ENCODE measurements around the gene ATXN7L1. TPM values are rescaled to one million over a fixed set of nuclear protein-coding genes. Genes with fewer than 3 reads are reported as not detected.
A peak's percentile ranks its signal among the peaks of the same experiment; 100 is the strongest.

ATXN7L1 gene
- total RNA-seq, 1 donor from 2014 or later, result 8.5 TPM

DNA sequence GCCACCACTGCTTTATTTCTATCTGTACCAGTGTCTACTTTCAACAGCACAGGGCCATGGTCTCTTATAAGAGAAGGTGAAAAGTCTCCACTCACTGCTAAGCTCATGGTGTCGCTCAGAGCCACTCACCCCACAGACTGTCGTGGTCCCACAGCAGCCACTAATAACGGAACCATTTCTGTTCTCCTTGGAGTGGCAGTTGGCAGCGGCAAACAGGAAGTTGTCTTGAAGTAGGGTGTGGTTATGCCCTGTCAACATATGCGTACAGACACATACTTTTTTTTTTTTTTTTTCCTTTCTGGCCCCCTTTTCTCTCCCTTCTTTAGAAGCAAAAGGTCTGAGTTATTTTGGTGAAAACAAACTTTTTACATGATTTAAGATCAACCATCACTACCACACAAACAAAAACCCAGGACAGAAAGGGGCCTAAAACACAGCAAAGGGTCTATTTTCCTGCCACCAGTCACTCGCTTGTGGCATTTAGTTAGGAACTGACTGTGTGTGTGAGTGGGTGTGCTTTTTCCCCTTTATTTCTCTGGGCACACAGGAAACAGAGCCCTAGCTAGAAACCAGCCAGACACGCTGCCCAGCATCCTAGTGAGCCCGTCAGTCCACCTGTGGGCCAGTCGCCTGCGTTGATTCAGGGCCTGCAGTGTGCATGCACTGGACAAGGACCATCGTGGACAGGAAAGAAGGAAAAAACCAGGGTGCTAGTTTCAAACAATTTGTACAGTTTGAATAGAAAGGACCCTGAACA lies 198.4 kb downstream of the ATXN7L1 start:
- H3K4me3 Mint-ChIP-seq, result peak overlapping the region; percentile 89
- DNase-seq (ENCODE audit: low spot score), result peak; percentile 60
- peaks cover 64% of the 10 kb centered on the region for H3K4me1 Mint-ChIP-seq (ENCODE audit: low read depth)
- H3K36me3 Mint-ChIP-seq (ENCODE audit: low read depth), result peaks cover 9% of the 10 kb centered on the region
- no peaks in the 10 kb centered on the region for H3K9me3 Mint-ChIP-seq
- H3K27me3 Mint-ChIP-seq (ENCODE audit: insufficient read depth), result peaks cover 1% of the 10 kb centered on the region
- intact Hi-C loops (cut with micrococcal nuclease), result loop anchor here (1.0 to 5.0 kb wide), 6 partner anchors 13 to 434 kb away; partner anchors contain the start of genes PUS7 and SYPL1
- H3K27ac Mint-ChIP-seq, result peak overlapping the region; percentile 93

DNA sequence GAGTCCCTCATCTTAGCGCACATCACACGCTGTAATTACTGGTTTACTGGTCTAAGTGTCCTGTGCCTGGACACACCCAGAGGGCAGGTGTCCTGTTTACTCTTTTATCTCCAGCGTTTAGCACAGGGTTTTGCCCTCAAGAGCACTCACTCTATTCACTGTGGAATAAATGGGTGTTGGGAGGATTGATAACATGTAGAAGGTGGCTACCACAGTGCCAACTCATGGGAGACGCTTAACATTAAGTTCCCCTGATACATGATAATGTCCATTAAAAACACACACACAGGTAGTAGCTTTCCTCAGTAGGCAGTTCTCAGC lies 199.0 kb downstream of the ATXN7L1 start:
- no peak for DNase-seq (ENCODE audit: low spot score)
- H3K36me3 Mint-ChIP-seq (ENCODE audit: low read depth), result peaks cover 9% of the 10 kb centered on the region
- H3K4me3 Mint-ChIP-seq, result peak overlapping the region; percentile 89
- H3K27ac Mint-ChIP-seq, result peak overlapping the region; percentile 93
- peaks cover 64% of the 10 kb centered on the region for H3K4me1 Mint-ChIP-seq (ENCODE audit: low read depth)
- H3K9me3 Mint-ChIP-seq, result no peaks in the 10 kb centered on the region
- intact Hi-C loops (cut with micrococcal nuclease), result loop anchor here (5.0 kb wide), 2 partner anchors 155 to 435 kb away; partner anchors contain the start of genes PUS7 and SYPL1
- peaks cover 1% of the 10 kb centered on the region for H3K27me3 Mint-ChIP-seq (ENCODE audit: insufficient read depth)

DNA sequence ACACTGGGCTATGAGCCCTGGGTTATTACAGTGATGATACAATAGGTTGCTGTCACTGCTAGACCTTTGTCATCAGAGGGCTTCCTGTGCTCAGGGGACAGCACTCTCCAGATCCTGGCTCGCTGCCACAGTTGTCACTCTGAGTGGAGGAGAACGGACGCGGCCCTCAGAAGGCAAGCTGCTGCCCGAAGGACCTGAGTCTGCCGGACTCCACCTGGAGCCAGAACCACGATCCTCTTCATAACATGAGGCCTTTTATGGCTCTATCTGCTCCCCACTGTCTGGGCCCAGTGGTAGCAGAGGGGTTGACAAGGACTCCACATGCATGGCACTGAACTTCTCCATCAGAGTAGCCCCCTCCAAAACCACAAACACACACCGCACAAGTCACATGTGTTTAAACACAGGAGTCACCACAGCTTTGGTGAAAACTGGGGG lies 200.4 kb downstream of the ATXN7L1 start:
- Mint-ChIP-seq H3K36me3 (ENCODE audit: low read depth) (peaks cover 9% of the 10 kb centered on the region), H3K27me3 (ENCODE audit: insufficient read depth) (peaks cover 1% of the 10 kb centered on the region), H3K4me3 (peak overlapping the region; percentile 45), H3K27ac (peak overlapping the region; percentile 41), H3K9me3 (no peaks in the 10 kb centered on the region), H3K4me1 (ENCODE audit: low read depth) (peaks cover 64% of the 10 kb centered on the region)
- intact Hi-C loops (cut with micrococcal nuclease), result loop anchor here (5.0 kb wide), 2 partner anchors 154 to 436 kb away; partner anchors contain the start of genes PUS7 and SYPL1
- DNase-seq (ENCODE audit: low spot score), result peak; percentile 11

DNA sequence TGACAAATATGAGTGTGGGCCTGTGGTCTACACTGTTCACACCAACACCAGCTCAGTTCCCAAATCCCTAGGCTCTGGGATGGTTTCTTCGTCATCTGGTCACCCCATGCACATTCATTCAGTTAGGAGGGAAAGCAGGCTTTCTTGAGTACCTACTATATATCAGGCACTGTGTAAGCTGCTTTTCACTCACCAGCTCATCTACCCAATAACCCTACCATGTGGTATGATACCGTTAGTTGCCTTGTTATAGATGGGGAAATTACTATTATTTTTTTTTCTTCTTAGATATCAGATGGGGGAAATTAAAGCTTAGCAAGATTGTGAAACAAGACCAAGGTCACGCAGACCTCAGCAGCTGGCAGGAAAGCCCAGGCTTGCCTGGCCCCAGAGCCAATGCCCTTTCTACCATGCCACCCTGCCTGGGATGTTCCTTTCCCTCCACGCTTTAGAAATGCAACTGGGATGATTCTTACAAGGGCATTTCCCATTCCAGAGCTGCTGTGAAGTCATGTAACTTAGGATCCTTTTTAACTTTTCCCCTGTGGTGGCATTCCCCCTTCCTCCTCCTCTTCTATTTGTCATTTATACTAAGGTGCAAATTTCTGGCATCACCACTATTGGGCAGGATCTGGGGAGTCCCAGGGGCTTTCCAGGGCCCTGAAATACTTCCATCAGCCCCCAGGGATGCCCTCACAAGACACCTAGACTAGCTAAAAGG lies 202.0 kb downstream of the ATXN7L1 start:
- Mint-ChIP-seq H3K27ac (peak overlapping the region; percentile 58), H3K9me3 (no peaks in the 10 kb centered on the region), H3K36me3 (ENCODE audit: low read depth) (peaks cover 9% of the 10 kb centered on the region), H3K4me3 (no peak overlapping the region), H3K27me3 (ENCODE audit: insufficient read depth) (peaks cover 1% of the 10 kb centered on the region), H3K4me1 (ENCODE audit: low read depth) (peaks cover 62% of the 10 kb centered on the region)
- DNase-seq (ENCODE audit: low spot score), result no peak
- intact Hi-C loops (cut with micrococcal nuclease), result no loop called here

DNA sequence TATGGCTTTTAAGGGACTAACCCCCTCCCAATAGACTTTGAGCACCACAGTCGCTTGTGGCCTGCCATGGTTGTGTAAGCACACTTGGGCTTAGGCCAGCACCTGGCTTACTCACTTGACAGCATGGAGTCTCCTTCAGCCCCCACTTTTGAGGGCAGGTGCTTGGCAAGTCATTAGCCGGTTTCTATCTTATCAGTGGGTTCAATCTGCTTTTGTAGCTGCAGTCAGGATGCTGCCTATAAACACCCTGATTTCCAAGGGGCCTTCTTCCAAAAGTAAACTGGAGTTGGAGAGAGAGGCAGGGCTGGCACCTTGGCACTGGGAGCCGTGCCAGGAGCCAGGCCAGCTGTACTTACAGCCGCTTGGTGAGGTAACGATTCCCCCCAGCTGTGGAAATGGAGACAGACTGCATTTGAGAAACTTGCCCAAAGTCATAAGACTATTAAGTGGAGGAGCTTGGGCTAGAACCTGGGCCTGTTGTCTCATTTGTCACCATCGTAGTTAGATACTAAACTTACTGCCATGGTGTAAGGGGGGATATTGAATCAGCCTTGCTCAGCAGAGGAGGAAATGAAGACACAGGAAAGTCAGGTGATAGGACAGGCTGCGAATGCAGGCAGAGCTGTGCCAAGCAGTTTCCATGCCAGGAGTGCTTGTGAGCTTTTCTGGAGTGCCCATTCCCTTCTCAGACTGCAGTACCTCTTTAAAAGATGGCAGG lies 202.9 kb downstream of the ATXN7L1 start:
- Mint-ChIP-seq H3K27me3 (ENCODE audit: insufficient read depth) (peaks cover 1% of the 10 kb centered on the region), H3K4me1 (ENCODE audit: low read depth) (peaks cover 53% of the 10 kb centered on the region), H3K36me3 (ENCODE audit: low read depth) (peaks cover 6% of the 10 kb centered on the region), H3K4me3 (no peak overlapping the region), H3K9me3 (no peaks in the 10 kb centered on the region), H3K27ac (no peak overlapping the region)
- intact Hi-C loops (cut with micrococcal nuclease), result no loop called here
- DNase-seq (ENCODE audit: low spot score), result no peak

DNA sequence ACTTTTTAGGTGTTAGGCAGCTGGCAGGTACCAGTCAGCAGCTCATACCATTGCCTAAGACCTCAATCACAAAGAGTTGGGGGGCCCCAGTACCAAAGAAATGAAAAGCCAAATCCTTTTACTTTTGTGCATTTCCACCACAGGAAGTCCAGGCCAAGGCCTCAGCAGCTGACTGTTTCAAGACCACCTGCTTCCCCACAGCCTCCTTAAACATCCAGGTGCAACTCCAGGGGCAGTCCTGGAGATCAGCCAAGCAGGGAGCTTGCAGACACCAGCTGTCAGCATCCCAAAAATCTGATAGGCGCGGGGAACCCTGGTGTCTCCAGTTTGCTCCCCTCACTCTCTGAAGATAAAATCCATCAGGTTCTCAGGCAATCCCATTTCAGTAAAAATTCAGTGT lies 203.6 kb downstream of the ATXN7L1 start:
- intact Hi-C loops (cut with micrococcal nuclease), result no loop called here
- H3K27ac Mint-ChIP-seq, result no peak overlapping the region
- H3K4me3 Mint-ChIP-seq, result no peak overlapping the region
- H3K36me3 Mint-ChIP-seq (ENCODE audit: low read depth), result peaks cover 3% of the 10 kb centered on the region
- DNase-seq (ENCODE audit: low spot score), result no peak
- no peaks in the 10 kb centered on the region for H3K9me3 Mint-ChIP-seq
- H3K4me1 Mint-ChIP-seq (ENCODE audit: low read depth), result peaks cover 46% of the 10 kb centered on the region
- H3K27me3 Mint-ChIP-seq (ENCODE audit: insufficient read depth), result peaks cover 1% of the 10 kb centered on the region

DNA sequence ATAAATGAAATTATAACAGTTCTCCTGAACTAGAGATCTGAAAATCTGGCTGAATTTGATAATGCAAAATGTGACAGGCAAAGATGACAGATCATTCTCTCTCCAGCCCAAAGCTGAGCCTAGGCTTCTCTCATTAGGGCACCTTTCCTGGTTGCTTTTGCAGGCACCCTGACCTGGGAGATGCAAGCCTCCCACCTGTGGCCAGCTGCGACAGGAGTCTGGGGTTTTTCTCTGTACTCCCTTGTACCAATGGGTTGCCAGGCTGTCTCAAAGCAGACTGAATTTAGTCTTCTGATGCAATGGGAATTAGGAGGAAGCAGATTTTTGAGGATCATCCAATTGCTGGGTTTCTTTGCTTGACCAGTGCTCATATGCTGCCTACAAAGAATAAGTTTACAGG lies 210.1 kb downstream of the ATXN7L1 start:
- H3K36me3 Mint-ChIP-seq (ENCODE audit: low read depth), result peaks cover 19% of the 10 kb centered on the region
- no peaks in the 10 kb centered on the region for H3K27me3 Mint-ChIP-seq (ENCODE audit: insufficient read depth)
- no peaks in the 10 kb centered on the region for H3K4me1 Mint-ChIP-seq (ENCODE audit: low read depth)

DNA sequence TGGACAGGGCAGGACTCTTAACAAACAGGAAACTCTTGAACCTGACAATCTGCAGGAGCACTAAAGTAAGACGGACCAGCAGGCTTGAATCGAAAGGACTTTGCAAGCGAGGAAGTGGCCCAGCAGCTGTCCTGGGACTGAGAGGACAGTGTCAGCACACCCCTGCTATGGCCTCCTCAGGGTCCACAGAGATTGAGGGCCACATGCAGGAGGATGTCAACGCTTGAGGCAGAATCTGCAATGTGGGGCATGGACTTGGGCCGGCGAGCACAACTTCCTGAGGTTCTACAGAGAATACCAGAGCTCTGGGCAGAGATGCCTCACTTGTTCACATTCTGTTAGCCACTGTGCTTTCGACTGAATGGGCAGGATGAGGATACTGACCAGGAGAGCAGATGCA lies 210.7 kb downstream of the ATXN7L1 start:
- H3K4me3 Mint-ChIP-seq, result no peak overlapping the region
- H3K27ac Mint-ChIP-seq, result no peak overlapping the region
- H3K4me1 Mint-ChIP-seq (ENCODE audit: low read depth), result no peaks in the 10 kb centered on the region
- intact Hi-C loops (cut with micrococcal nuclease), result no loop called here
- no peak for DNase-seq (ENCODE audit: low spot score)
- H3K36me3 Mint-ChIP-seq (ENCODE audit: low read depth), result peaks cover 24% of the 10 kb centered on the region
- no peaks in the 10 kb centered on the region for H3K9me3 Mint-ChIP-seq
- H3K27me3 Mint-ChIP-seq (ENCODE audit: insufficient read depth), result no peaks in the 10 kb centered on the region

More for the DNA sequence above, 210.1 kb downstream of the ATXN7L1 start:
- no peak for DNase-seq (ENCODE audit: low spot score)
- intact Hi-C loops (cut with micrococcal nuclease), result no loop called here
- Mint-ChIP-seq H3K9me3 (no peaks in the 10 kb centered on the region), H3K27ac (no peak overlapping the region), H3K4me3 (no peak overlapping the region)

DNA sequence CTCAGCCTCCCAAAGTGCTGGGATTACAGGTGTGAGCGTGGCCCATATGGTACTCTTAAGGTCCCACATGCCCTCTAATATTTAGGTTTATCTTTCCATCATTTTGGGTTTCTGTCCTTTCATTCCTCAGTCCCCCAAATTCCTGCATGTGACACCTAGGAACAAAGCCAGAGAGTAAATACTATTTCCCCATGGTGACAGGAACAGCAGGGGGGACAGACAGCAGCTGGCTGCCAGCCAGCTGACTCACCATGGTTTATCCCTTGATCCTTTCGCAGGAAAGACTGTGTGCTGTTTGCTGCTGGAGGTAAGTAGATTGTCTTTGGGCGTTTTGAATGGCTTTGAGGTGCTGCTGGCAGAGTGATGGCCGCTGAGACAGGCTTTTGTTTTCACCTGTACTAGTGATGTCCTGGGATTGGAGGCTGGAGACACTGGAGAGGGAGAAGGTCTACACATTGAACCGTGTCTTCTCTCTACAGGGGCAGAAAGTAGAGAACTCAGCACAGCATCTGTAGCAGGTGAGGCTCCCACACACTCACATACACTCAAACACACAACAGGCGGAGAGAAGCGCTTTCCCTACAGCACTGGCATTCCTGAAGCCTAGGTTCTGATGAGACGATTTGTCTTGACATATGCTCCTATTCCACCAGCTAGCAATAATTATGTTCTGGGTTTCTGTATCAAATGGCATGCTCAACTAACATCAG lies 211.4 kb downstream of the ATXN7L1 start:
- DNase-seq (ENCODE audit: low spot score), result no peak
- H3K4me1 Mint-ChIP-seq (ENCODE audit: low read depth), result no peaks in the 10 kb centered on the region
- no peak overlapping the region for H3K27ac Mint-ChIP-seq
- H3K9me3 Mint-ChIP-seq, result no peaks in the 10 kb centered on the region
- H3K27me3 Mint-ChIP-seq (ENCODE audit: insufficient read depth), result no peaks in the 10 kb centered on the region
- intact Hi-C loops (cut with micrococcal nuclease), result no loop called here
- H3K36me3 Mint-ChIP-seq (ENCODE audit: low read depth), result peaks cover 28% of the 10 kb centered on the region
- H3K4me3 Mint-ChIP-seq, result no peak overlapping the region

DNA sequence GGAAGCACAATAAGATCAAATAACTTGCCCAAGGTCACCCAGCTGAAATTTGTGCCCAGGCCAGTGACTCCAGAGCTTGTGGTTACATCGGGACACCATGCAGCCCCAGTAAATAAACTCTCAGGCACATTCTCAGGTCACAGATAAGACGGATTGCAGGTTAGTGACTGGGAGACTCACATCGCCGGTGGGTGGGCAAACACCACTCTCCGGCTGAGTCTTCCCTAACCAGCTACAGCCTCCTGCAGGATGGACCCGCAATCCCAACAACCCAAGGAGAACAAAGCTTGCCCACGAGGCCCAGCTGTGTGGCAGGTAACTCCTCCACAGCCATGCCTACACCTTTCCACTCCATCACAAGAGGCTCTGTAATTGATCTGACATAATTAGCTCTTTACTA lies 213.4 kb downstream of the ATXN7L1 start:
- intact Hi-C loops (cut with micrococcal nuclease), result no loop called here
- DNase-seq (ENCODE audit: low spot score), result no peak
- H3K4me3 Mint-ChIP-seq, result no peak overlapping the region
- peaks cover 37% of the 10 kb centered on the region for H3K36me3 Mint-ChIP-seq (ENCODE audit: low read depth)
- no peak overlapping the region for H3K27ac Mint-ChIP-seq
- H3K27me3 Mint-ChIP-seq (ENCODE audit: insufficient read depth), result no peaks in the 10 kb centered on the region
- H3K4me1 Mint-ChIP-seq (ENCODE audit: low read depth), result no peaks in the 10 kb centered on the region
- no peaks in the 10 kb centered on the region for H3K9me3 Mint-ChIP-seq

DNA sequence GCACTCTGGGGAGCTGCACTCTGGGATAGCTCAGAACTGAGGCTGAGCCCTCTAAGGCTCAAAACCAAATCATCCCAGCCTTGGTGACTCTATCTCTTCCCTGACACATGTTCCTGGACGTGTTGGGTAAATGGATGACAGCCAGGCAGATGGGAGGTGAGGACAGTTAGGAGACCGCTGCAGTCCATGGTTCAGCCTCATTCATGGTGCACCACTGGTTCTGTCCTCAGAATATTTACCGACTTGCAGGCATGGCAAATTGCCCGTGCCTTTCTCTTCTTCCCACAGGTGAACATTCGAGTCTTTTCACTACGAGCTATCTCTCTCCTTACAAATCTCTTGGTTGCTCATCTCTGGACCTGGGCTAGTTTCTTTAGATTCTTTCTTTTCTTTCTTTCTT lies 214.8 kb downstream of the ATXN7L1 start:
- Mint-ChIP-seq H3K4me3 (no peak overlapping the region), H3K4me1 (ENCODE audit: low read depth) (peaks cover 5% of the 10 kb centered on the region), H3K27ac (no peak overlapping the region), H3K27me3 (ENCODE audit: insufficient read depth) (no peaks in the 10 kb centered on the region), H3K9me3 (no peaks in the 10 kb centered on the region), H3K36me3 (ENCODE audit: low read depth) (peaks cover 39% of the 10 kb centered on the region)
- DNase-seq (ENCODE audit: low spot score), result no peak
- intact Hi-C loops (cut with micrococcal nuclease), result no loop called here

DNA sequence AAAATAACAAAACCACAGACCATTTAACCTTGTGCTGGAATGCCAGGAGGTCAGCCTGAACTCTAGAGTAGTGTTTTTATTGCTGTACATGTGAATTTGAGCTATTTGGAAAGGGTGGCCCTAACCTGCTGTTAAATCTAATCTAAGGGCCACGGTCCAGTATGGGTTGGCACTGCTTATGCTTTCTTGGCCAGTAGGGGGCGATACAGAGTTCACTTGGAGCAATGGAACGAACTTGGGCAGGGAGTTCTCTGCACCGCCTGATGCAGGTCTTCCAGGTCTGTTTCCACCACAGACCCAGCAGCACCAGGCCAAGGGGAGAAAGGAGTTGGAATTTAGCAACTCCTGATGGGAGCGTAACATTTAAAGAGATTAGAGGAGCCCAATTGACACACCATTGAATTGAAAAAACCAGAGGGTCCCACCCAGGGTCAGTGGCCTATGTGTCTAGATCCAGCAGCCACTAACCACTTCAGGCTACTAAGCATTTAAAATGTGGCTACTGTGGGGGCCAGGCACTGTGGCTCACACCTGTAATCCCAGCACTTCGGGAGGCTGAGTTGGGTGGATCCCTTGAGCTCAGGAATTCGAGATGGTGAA lies 219.4 kb downstream of the ATXN7L1 start:
- no peak overlapping the region for H3K27ac Mint-ChIP-seq
- DNase-seq (ENCODE audit: low spot score), result peak; percentile 43

More for the DNA sequence above, 219.4 kb downstream of the ATXN7L1 start:
- Mint-ChIP-seq H3K27me3 (ENCODE audit: insufficient read depth) (no peaks in the 10 kb centered on the region), H3K4me3 (no peak overlapping the region), H3K36me3 (ENCODE audit: low read depth) (peaks cover 26% of the 10 kb centered on the region), H3K4me1 (ENCODE audit: low read depth) (peaks cover 5% of the 10 kb centered on the region), H3K9me3 (no peaks in the 10 kb centered on the region)
- intact Hi-C loops (cut with micrococcal nuclease), result loop anchor here (1.0 to 10.0 kb wide), 6 partner anchors 22 to 498 kb away; no protein-coding TSS in a partner anchor

Data from activated T-helper 1 cell treated with anti-CD3 and anti-CD28 coated beads, Interleukin-12 subunit alpha, Interleukin-12 subunit beta, Interleukin-2, Interleukin-4 antibody, amounts not matched to agents 30 ng/mL and 10 ng/mL and 1 ng/mL, durations not matched to agents 14 hours and 24 hours and 36 hours (primary cell).